Upper lobe of right lung (tissue), 1 donor: ENCODE results near the gene CD276. TPM values are rescaled to one million over a fixed set of nuclear protein-coding genes. Genes with fewer than 3 reads are reported as not detected.

Experiments
- ATAC-seq: fragments of 200-7000 bp; cut with Tn5 transposase; one replicate; pipeline ENCODE4 v1.9.1; 2020; ENCODE audit warnings: mild to moderate bottlenecking, moderate library complexity
- DNase-seq: peaks from one replicate; pipeline ENCODE4 v3.0.0-alpha.2; 2020
- H3K27ac ChIP-seq: fragments of 200-600 bp; one replicate; pipeline ENCODE4 v1.8.0; 2022
- H3K27me3 ChIP-seq: fragments of 200-600 bp; one replicate; pipeline ENCODE4 v1.8.0; 2022; ENCODE audit warnings: mild to moderate bottlenecking
- H3K36me3 ChIP-seq: fragments of 200-600 bp; one replicate; pipeline ENCODE4 v1.8.0; 2022
- H3K4me1 ChIP-seq: fragments of 200-600 bp; one replicate; pipeline ENCODE4 v1.8.0; 2022
- H3K4me3 ChIP-seq: fragments of 200-600 bp; one replicate; pipeline ENCODE4 v1.8.0; 2022; ENCODE audit warnings: mild to moderate bottlenecking
- H3K9me3 ChIP-seq: fragments of 200-600 bp; one replicate; pipeline ENCODE4 v1.8.0; 2022
- CTCF ChIP-seq: fragments of 200-600 bp; IDR thresholded peaks from one replicate; pipeline ENCODE4 v1.8.0; 2022; ENCODE audit warnings: antibody characterized with exemption
- intact Hi-C: fragments of 100-400 bp; cut with DNase I; formaldehyde crosslinking; loops from one replicate; pipeline ENCODE4 v1.11.0; 2022
- total RNA-seq: library from RNA; stranded (reverse); fragmentation: NEBNext Ultra II Directional; extraction: Animal tissue kit (Norgen Biotek cat#: 25700); gene quantifications from one replicate; pipeline ENCODE4 v1.2.1, GENCODE V29; 2021
- donor health status: DM: no; HTN: yes; CAD: no; lungs with severe emphysema.

Gene CD276
- total RNA-seq, 1 donor from 2014 or later = 60.8 TPM

GRCh38 chr15:73744293-73744692 is 60.1 kb downstream of the CD276 start:
- TF ChIP-seq CTCF = no peak

GRCh38 chr15:73745073-73745472 is 60.9 kb downstream of the CD276 start:
- Histone ChIP-seq H3K27ac (no peak overlapping the region), H3K4me1 (no peaks in the 10 kb centered on the region), H3K27me3 (no peaks in the 10 kb centered on the region), H3K9me3 (no peaks in the 10 kb centered on the region), H3K36me3 (no peaks in the 10 kb centered on the region), H3K4me3 (no peak overlapping the region)
- TF ChIP-seq CTCF = no peak
- intact Hi-C loops = no loop called here
- no peak for ATAC-seq
- DNase-seq = no peak

More at GRCh38 chr15:73744293-73744692, 60.1 kb downstream of the CD276 start:
- DNase-seq = no peak
- ATAC-seq = no peak
- intact Hi-C loops = no loop called here
- H3K27ac ChIP-seq = no peak overlapping the region
- no peak overlapping the region for H3K4me3 ChIP-seq
- no peaks in the 10 kb centered on the region for H3K9me3 ChIP-seq
- H3K36me3 ChIP-seq = no peaks in the 10 kb centered on the region
- no peaks in the 10 kb centered on the region for H3K27me3 ChIP-seq
- no peaks in the 10 kb centered on the region for H3K4me1 ChIP-seq

GRCh38 chr15:73746261-73746660 is 62.1 kb downstream of the CD276 start:
- intact Hi-C loops = no loop called here
- H3K27ac ChIP-seq = no peak overlapping the region
- H3K4me1 ChIP-seq = no peaks in the 10 kb centered on the region
- no peaks in the 10 kb centered on the region for H3K36me3 ChIP-seq
- H3K9me3 ChIP-seq = no peaks in the 10 kb centered on the region
- no peak for DNase-seq
- ATAC-seq = no peak
- peaks cover 7% of the 10 kb centered on the region for H3K27me3 ChIP-seq
- no peak overlapping the region for H3K4me3 ChIP-seq
- TF ChIP-seq CTCF = no peak

- no peak for TF ChIP-seq CTCF
- H3K36me3 ChIP-seq = no peaks in the 10 kb centered on the region
- H3K4me3 ChIP-seq = no peak overlapping the region
- intact Hi-C loops = no loop called here
- peaks cover 13% of the 10 kb centered on the region for H3K27me3 ChIP-seq
- no peak overlapping the region for H3K27ac ChIP-seq
- H3K4me1 ChIP-seq = peaks cover under 1% of the 10 kb centered on the region
- no peaks in the 10 kb centered on the region for H3K9me3 ChIP-seq
- DNase-seq = no peak
- ATAC-seq = no peak
Measured at GRCh38 chr15:73746883-73747282, 62.7 kb downstream of the CD276 start.

GRCh38 chr15:73747847-73748590 is 63.8 kb downstream of the CD276 start:
- Histone ChIP-seq H3K27me3 (peaks cover 16% of the 10 kb centered on the region), H3K27ac (no peak overlapping the region), H3K4me3 (no peak overlapping the region), H3K9me3 (no peaks in the 10 kb centered on the region), H3K4me1 (peaks cover 4% of the 10 kb centered on the region), H3K36me3 (no peaks in the 10 kb centered on the region)
- TF ChIP-seq CTCF = no peak
- no peak for DNase-seq
- ATAC-seq = no peak
- intact Hi-C loops = no loop called here
